ENCODE data around the gene SPESP1.

SPESP1 gene

GRCh38 chr15:68993276-68993675 lies 63.0 kb downstream of the SPESP1 start:
- DNase-seq, result no peak

GRCh38 chr15:68994149-68994548 lies 63.8 kb downstream of the SPESP1 start:
- DNase-seq, result no peak

- DNase-seq, result no peak
Observed at GRCh38 chr15:68994981-68995761, 64.8 kb downstream of the SPESP1 start.
